Stimulated activated CD4-positive, alpha-beta T cell treated with anti-CD3 and anti-CD28 coated beads, TNF-alpha, amount 100 ng/mL, for 1 hour (primary cell): ENCODE results near the gene GRM7.

Experiments used
- DNase-seq, 3 donors: peaks; one replicate each; pipeline ENCODE4 v3.0.0-alpha.2; 2020; ENCODE audit warnings: low read depth in 3 of 3, low spot score in 1 of 3

GRM7 gene

GRCh38 chr3:7700539-7700938 lies 839.6 kb downstream of the GRM7 start:
- DNase-seq: no peak

GRCh38 chr3:7700977-7701376 lies 840.1 kb downstream of the GRM7 start:
- DNase-seq: no peak

DNA sequence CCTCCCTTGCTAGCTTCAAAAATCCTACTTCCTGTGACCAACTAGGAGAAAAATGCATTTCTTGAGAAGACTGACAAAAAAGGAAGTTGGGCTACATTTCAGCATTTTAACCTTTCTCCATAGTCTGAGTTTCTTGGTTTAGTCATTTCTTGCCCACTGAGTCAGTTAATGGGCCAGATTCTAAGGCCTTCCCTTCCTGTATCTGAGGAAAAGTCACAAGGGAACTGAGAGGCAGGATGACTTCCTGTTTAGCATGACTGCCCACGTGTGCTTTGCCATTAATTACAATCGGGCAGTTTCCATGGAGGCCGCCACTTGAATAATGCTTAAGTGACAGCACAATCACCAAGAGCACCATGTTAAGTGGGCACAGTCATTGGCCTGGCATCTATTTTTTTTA lies 846.3 kb downstream of the GRM7 start:
- DNase-seq: no peak

DNA sequence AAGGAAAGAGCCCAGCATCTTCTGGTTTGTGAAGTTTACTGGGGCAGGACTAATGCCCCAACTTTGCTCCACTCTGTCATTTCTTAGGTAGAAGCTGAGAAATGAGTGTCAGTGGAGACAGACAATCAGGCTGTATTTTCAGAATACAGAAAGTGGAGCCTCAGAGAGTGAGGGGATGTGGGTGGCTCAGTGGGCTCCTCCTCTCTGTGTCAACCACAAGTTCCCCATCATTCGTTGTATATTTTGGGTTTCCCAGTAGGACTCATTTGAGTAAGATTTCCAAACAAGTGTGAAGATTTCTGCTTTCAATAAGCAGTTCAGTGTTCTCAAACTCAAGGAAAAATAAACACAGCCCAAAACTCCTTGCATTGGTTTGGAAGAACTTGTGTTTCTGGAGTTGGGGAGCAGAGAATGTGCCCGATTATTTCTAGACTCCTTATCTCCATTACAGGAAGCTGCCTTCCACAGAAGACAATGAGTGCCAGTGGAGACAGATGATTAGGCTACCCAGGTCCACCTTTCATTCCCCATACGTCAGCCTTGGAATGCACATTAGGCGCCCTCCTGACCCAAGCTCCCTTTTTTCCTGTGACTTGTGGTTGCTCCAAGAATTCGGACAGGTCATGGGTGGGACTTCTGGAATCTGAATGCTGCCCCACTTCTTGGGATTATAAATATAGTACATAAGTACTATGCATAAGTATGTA lies 848.6 kb downstream of the GRM7 start:
- no peak for DNase-seq

- DNase-seq: no peak
These were observed 849.4 kb downstream of the GRM7 start for GRCh38 chr3:7710284-7710683.

- no peak for DNase-seq
These were observed 852.8 kb downstream of the GRM7 start for GRCh38 chr3:7713724-7714123.

GRCh38 chr3:7720649-7721297 lies 859.9 kb downstream of the GRM7 start:
- no peak for DNase-seq

- DNase-seq: no peak
These were observed 861.0 kb downstream of the GRM7 start for GRCh38 chr3:7721869-7722268.

GRCh38 chr3:7728566-7729519 lies 867.9 kb downstream of the GRM7 start:
- no peak for DNase-seq

GRCh38 chr3:7733933-7734332 lies 873.0 kb downstream of the GRM7 start:
- DNase-seq: no peak

DNA sequence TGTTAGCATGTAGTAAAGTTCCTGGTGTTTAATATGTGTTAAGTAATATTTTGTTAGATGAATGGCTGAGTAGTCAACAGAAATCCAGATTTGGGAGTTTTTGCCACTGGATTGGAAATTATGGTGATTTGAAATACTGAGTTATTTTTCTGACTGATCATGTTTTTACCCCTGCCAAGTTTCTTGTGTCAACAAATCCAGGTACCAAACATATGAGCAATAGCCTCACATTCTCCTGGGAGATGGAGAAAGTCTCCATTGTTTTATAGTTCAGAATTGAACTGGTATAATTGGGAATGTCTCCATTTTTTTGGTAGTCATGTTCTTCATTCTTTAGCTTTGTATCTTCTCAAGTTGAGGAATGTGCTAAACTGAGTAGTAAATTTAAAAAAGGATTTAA lies 873.5 kb downstream of the GRM7 start:
- DNase-seq: no peak

DNA sequence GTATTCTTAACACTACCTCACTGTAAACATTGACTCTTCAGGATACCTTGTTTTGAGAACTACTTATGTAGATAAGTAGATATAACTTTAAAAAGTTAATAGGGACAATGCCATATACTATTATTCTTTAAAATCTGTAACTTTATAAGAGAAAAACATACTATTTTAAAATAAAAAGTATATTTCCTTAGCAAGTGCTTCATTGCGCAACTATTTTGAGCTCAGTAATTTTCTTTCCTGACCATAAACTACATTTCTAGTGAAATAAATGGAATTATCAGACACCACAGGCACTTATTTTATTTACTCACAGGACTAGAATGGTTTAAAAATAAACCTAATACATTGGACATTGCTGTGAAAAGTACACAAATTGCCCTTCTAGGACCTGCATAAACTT lies 876.3 kb downstream of the GRM7 start:
- no peak for DNase-seq

GRCh38 chr3:7739754-7740153 lies 878.8 kb downstream of the GRM7 start:
- DNase-seq: no peak

DNA sequence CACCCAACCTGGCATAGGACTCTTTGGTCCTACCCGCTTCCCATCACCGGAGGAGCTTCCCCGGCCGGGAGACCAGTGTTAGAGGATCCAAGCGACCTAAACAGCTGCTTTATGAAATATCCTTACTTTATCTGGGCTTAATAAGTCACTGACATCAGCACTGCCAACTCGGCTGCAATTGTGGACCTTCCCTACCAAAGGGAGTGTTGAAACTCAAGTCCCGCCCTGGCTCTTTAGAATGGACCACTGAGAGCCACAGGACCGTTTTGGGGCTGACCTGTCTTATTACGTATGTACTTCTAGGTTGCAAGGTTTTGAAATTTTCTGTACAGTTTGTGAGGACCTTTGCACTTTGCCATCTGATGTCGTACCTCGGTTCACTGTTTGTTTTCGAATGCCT lies 879.5 kb downstream of the GRM7 start:
- DNase-seq: no peak

- DNase-seq: no peak
These were observed 883.9 kb downstream of the GRM7 start for GRCh38 chr3:7744850-7745249.

DNA sequence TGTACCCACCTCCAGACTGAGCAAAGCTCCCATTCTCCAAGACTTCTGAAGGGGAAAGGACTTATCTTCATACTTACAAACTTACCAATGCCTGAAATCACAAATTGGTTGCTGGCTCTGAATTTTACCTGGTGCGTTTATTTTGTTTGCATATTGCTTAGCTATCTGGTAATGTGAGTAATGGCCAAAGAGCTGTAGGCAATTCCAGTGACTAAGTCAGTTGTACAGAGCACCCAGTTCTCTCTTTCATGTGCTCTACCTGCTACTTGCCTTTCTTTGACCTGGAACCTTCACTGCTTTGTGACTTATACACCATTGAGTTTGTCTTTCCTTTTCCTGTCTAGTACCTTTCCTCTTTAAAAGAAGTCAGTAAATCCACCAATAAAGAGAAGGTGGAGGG lies 884.8 kb downstream of the GRM7 start:
- no peak for DNase-seq

- DNase-seq: no peak
These were observed 889.2 kb downstream of the GRM7 start for GRCh38 chr3:7749931-7750695.

DNA sequence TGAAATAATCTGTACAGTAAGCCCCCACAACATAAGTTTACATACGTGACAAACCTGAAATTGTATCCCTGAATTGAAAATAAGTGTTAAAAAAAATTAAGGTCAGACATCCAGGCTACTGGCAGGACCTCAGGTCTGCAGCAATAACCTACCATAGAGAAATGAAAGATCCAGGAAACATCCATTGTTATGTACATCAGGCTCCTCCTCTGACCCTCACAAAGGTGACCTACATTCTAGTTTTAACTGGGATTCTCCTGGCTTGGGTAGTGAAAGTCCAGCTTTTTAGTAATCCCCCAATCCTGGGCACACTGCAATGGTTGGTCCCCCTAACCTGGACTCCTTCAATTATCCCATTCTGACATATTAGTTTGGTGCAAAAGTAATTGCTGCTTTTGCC lies 891.1 kb downstream of the GRM7 start:
- no peak for DNase-seq

DNA sequence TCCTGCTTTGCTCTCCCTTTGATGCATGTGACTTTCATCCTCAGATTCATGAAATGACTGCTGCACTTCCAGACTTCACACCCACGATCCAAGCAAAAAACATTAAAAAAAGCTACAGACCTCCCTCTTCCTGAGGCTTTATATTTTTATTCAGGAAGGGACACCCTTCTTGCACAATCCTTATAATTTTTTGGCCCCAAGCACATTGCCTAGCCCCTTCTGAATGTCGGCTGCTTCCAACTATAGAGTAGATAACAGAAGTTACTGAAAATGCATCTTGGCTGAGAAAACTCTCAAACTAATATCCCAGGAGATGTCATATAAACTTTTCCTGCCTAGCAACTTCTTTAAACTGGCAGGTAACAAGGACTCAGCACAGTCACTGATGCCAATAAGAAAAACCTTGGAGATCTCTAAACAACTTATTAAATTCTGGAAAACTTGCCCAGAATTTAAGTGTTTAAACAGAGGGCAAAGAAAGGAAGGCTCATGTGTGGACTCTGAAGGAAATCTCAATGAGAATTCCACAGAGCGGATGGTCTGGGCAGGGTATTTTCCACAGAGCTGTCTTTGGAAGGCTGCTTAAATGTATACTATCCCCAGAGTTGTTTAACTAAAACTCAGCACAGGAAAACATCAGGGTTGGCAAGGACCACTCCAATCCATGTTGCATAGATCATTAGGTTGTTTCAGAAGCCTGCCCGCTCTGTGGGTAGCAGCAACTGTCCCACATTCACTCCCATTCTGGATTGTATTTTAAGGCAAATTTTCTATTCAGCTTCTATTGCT lies 893.9 kb downstream of the GRM7 start:
- no peak for DNase-seq

DNA sequence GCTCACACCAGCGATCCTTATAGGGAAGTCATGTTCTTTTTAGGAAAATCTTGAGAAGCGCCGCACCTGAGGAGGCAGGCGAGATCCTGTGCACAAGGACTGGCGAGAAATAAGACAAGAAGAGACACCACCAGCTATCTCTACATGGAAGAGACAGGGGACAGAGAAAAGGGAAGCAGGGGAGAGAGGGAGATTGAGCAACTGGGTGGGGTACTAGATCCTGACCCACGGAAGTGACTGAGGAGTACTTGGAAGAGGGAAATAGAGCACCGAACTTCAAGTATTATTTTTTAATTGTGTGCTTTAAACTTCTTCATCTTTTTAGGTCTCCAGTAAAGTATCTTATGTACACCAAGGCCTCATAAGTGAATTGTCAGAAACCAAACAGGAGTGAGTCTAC lies 898.7 kb downstream of the GRM7 start:
- DNase-seq: no peak
